Kidney (tissue), 14 donors: ENCODE results near the gene MYLK. TPM values are rescaled to one million over a fixed set of nuclear protein-coding genes. Genes with fewer than 3 reads are reported as not detected.

Experiments used
- DNase-seq, 5 donors: peaks; one replicate each; pipeline ENCODE4 v3.0.0-alpha.2; 2013 to 2020
- FAIRE-seq: peaks from 2 replicates; lab custom pipeline; 2012; peaks lifted over from hg19 to GRCh38; lab: Jason Lieb, UNC
- H3K27ac ChIP-seq, 2 donors: one replicate each; pipeline ENCODE4 v1.7.0; 2013; ENCODE audit warnings: low read depth in 2 of 2, low read length in 2 of 2, inconsistent platforms in 1 of 2
- H3K27me3 ChIP-seq: one replicate; pipeline ENCODE4 v1.7.1; 2013; ENCODE audit warnings: low read length, inconsistent platforms; ENCODE audit not compliant: control insufficient read depth, insufficient read depth
- H3K36me3 ChIP-seq, 3 donors: one replicate each; pipeline versions ENCODE4 v1.7.0 to v1.7.1; 2013; ENCODE audit warnings: low read length in 3 of 3, control low read depth in 1 of 3, inconsistent platforms in 1 of 3; ENCODE audit not compliant: insufficient read depth in 3 of 3, control insufficient read depth in 2 of 3
- H3K4me1 ChIP-seq, 3 donors: one replicate each; pipeline versions ENCODE4 v1.7.0 to v1.7.1; 2013; ENCODE audit warnings: low read length in 3 of 3, inconsistent platforms in 1 of 3, low read depth in 1 of 3; ENCODE audit not compliant: control insufficient read depth in 2 of 3, insufficient read depth in 2 of 3
- H3K4me3 ChIP-seq, 3 donors: one replicate each; pipeline versions ENCODE4 v1.7.0 to v1.8.1; 2013; ENCODE audit warnings: low read length in 3 of 3, control low read depth in 1 of 3, inconsistent platforms in 1 of 3
- H3K9ac ChIP-seq, 3 donors: one replicate each; pipeline versions ENCODE4 v1.7.0 to v1.7.1; 2013; ENCODE audit warnings: low read length in 3 of 3, control low read depth in 1 of 3, inconsistent platforms in 1 of 3
- H3K9me3 ChIP-seq, 3 donors: one replicate each; pipeline versions ENCODE4 v1.7.0 to v1.7.1; 2013; ENCODE audit warnings: low read length in 3 of 3, control low read depth in 1 of 3, inconsistent platforms in 1 of 3; ENCODE audit not compliant: control insufficient read depth in 2 of 3, insufficient read depth in 1 of 3
- intact Hi-C: fragments of 100-400 bp; cut with DNase I; formaldehyde crosslinking; loops from one replicate; pipeline ENCODE4 v1.11.1; 2022
- polyA plus RNA-seq: library from polyadenylated mRNA; stranded (reverse); fragments of 350-450 nt; fragmentation: Illumina TruSeq; extraction: RNeasy Lipid Tissue Mini Kit (QIAGEN cat#74804); gene quantifications from one replicate; pipeline ENCODE4 v1.2.3, GENCODE V29; 2014; ENCODE audit warnings: low read depth, low replicate concordance; ENCODE audit not compliant: insufficient read depth
- total RNA-seq: library from RNA; stranded (reverse); fragmentation: NEBNext Ultra II Directional; extraction: Animal tissue kit (Norgen Biotek cat#: 25700); gene quantifications from one replicate; pipeline ENCODE4 v1.2.1, GENCODE V29; 2021
- TF ChIP-seq, protein P1 (sequence below): IDR thresholded peaks from 3 replicates; pipeline ENCODE4 v1.5.1; 2012; ENCODE audit warnings: mild to moderate bottlenecking, moderate library complexity, borderline replicate concordance; ENCODE audit not compliant: insufficient read depth; ENCODE audit errors: extremely low read depth
- donor health status: control.
- donor health status: control.
- donor health status: control.
- donor health status: control.
- donor health status: control.
- donor health status: DM: yes; HTN: yes; CAD: no.
- donor health status: Normal renal cell carcinoma (clear cell type).

MYLK gene
- total and polyA plus RNA-seq, 2 donors from 2014 or later, result 25.3 to 164 TPM

- no peak overlapping the region for H3K9ac ChIP-seq
- H3K4me1 ChIP-seq, result peaks cover 0 to 3% (median 0%) of the 10 kb centered on the region in 3 donors
- no peak for FAIRE-seq
- no peak for DNase-seq
- H3K27me3 ChIP-seq, result no peaks in the 10 kb centered on the region
- H3K36me3 ChIP-seq, result peaks cover 0 to 4% (median 0%) of the 10 kb centered on the region in 3 donors
- no peaks in the 10 kb centered on the region for H3K9me3 ChIP-seq
- intact Hi-C loops, result no loop called here
- H3K27ac ChIP-seq, result no peak overlapping the region
- H3K4me3 ChIP-seq, result no peak overlapping the region
- TF ChIP-seq, protein P1, sequence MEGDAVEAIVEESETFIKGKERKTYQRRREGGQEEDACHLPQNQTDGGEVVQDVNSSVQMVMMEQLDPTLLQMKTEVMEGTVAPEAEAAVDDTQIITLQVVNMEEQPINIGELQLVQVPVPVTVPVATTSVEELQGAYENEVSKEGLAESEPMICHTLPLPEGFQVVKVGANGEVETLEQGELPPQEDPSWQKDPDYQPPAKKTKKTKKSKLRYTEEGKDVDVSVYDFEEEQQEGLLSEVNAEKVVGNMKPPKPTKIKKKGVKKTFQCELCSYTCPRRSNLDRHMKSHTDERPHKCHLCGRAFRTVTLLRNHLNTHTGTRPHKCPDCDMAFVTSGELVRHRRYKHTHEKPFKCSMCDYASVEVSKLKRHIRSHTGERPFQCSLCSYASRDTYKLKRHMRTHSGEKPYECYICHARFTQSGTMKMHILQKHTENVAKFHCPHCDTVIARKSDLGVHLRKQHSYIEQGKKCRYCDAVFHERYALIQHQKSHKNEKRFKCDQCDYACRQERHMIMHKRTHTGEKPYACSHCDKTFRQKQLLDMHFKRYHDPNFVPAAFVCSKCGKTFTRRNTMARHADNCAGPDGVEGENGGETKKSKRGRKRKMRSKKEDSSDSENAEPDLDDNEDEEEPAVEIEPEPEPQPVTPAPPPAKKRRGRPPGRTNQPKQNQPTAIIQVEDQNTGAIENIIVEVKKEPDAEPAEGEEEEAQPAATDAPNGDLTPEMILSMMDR, result no peak
These were observed 147.0 kb downstream of the MYLK start for GRCh38 chr3:123737168-123737567.

- no peaks in the 10 kb centered on the region for H3K9me3 ChIP-seq
- H3K4me3 ChIP-seq, result no peak overlapping the region
- H3K36me3 ChIP-seq, result peaks cover 0 to 4% (median 0%) of the 10 kb centered on the region in 3 donors
- TF ChIP-seq, protein P1, result no peak
- DNase-seq (no peak), FAIRE-seq (no peak)
- no peaks in the 10 kb centered on the region for H3K27me3 ChIP-seq
- H3K4me1 ChIP-seq, result peaks cover 0 to under 1% (median 0%) of the 10 kb centered on the region in 3 donors
- no peak overlapping the region for H3K27ac ChIP-seq
- H3K9ac ChIP-seq, result no peak overlapping the region
- intact Hi-C loops, result no loop called here
These were observed 148.7 kb downstream of the MYLK start for GRCh38 chr3:123735456-123735855.

DNA sequence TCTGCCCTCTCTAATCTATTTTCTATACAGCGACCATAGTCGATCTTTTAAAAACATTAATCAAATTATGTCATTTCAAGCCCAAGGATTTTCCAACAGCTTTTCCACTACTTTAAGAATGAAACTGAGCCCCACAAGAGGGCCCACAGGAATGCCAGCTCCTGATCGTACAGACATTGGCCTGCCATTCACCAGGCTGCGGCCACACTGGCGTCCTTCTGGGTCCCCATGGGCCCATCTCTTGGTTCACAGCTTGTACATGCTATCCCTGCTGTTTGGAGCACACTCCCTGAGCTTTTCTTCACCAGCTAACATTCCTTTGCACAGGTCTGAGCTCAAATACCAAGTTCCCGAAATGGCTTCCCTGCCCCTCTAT lies 149.6 kb downstream of the MYLK start:
- Histone ChIP-seq H3K9ac (no peak overlapping the region), H3K27ac (no peak overlapping the region), H3K4me3 (no peak overlapping the region), H3K9me3 (no peaks in the 10 kb centered on the region), H3K27me3 (no peaks in the 10 kb centered on the region), H3K4me1 (no peaks in the 10 kb centered on the region), H3K36me3 (peaks cover 0 to 4% (median 0%) of the 10 kb centered on the region in 3 donors)
- intact Hi-C loops, result no loop called here
- TF ChIP-seq, protein P1, result no peak
- FAIRE-seq, result no peak
- no peak for DNase-seq
